DOHH2 (cell line): ENCODE results near the gene RAMP2.

Experiments
- H3F3A ChIP-seq: fragments of 200-600 bp; sonication (generic), shearing (Covaris generic); 2 replicates; pipeline ENCODE4 v1.6.0; 2016; ENCODE audit warnings: antibody characterized with exemption, mild to moderate bottlenecking; ENCODE audit not compliant: control insufficient read depth, insufficient read depth
- H3K27ac ChIP-seq: fragments of 200-600 bp; sonication (generic); 2 replicates; pipeline ENCODE4 v1.5.1; 2014; ENCODE audit warnings: low read depth, mild to moderate bottlenecking, low read length, moderate library complexity
- H3K27me3 ChIP-seq: fragments of 200-600 bp; sonication (generic); 2 replicates; pipeline ENCODE4 v1.6.1; 2014; ENCODE audit warnings: mild to moderate bottlenecking, low read length, mixed read lengths; ENCODE audit not compliant: control insufficient read depth
- H3K36me3 ChIP-seq: fragments of 200-600 bp; sonication (generic); 2 replicates; pipeline ENCODE4 v1.6.1; 2014; ENCODE audit warnings: mild to moderate bottlenecking, low read length, moderate library complexity, mixed read lengths; ENCODE audit not compliant: control insufficient read depth
- H3K4me1 ChIP-seq: fragments of 200-600 bp; sonication (generic); 2 replicates; pipeline ENCODE4 v1.6.1; 2014; ENCODE audit warnings: mild to moderate bottlenecking, low read length, mixed read lengths; ENCODE audit not compliant: control insufficient read depth
- H3K4me2 ChIP-seq: fragments of 200-600 bp; sonication (generic); 2 replicates; pipeline ENCODE4 v1.6.0; 2014; ENCODE audit warnings: mild to moderate bottlenecking, low read length, moderate library complexity
- H3K4me3 ChIP-seq: fragments of 200-600 bp; sonication (generic); 2 replicates; pipeline ENCODE4 v1.5.1; 2014; ENCODE audit warnings: mild to moderate bottlenecking, low read length, mixed read lengths
- H3K79me2 ChIP-seq: fragments of 200-600 bp; sonication (generic); 2 replicates; pipeline ENCODE4 v1.6.1; 2014; ENCODE audit warnings: mild to moderate bottlenecking, low read length, mixed read lengths; ENCODE audit not compliant: control insufficient read depth
- H3K9me2 ChIP-seq: fragments of 200-600 bp; sonication (generic); replicated peaks from 2 replicates; pipeline ENCODE4 v1.6.1; 2014; ENCODE audit warnings: mild to moderate bottlenecking, low read length, mixed read lengths; ENCODE audit not compliant: control insufficient read depth
- H3K9me3 ChIP-seq: fragments of 200-600 bp; sonication (generic); 2 replicates; pipeline ENCODE4 v1.6.1; 2014; ENCODE audit warnings: antibody characterized with exemption, low read length, mixed read lengths; ENCODE audit not compliant: control insufficient read depth, insufficient read depth
- H4K20me1 ChIP-seq: fragments of 200-600 bp; sonication (generic); 2 replicates; pipeline ENCODE4 v1.6.0; 2014; ENCODE audit warnings: low read depth, mild to moderate bottlenecking, antibody characterized with exemption, low read length, moderate library complexity; ENCODE audit not compliant: control insufficient read depth, insufficient read depth
- EZH2phosphoT487 ChIP-seq: fragments of 200-600 bp; sonication (generic); IDR thresholded peaks from 2 replicates; pipeline ENCODE4 v1.6.1; 2017; ENCODE audit warnings: borderline replicate concordance, mild to moderate bottlenecking, antibody characterized with exemption, low read length, moderate library complexity, mixed read lengths
- TF ChIP-seq, protein P1 (sequence below): fragments of 200-600 bp; sonication (generic); IDR thresholded peaks from one replicate; pipeline ENCODE4 v1.5.1; 2014; ENCODE audit warnings: antibody characterized with exemption, mild to moderate bottlenecking, low read depth, low read length; ENCODE audit not compliant: poor library complexity, severe bottlenecking

The RAMP2 gene

DNA sequence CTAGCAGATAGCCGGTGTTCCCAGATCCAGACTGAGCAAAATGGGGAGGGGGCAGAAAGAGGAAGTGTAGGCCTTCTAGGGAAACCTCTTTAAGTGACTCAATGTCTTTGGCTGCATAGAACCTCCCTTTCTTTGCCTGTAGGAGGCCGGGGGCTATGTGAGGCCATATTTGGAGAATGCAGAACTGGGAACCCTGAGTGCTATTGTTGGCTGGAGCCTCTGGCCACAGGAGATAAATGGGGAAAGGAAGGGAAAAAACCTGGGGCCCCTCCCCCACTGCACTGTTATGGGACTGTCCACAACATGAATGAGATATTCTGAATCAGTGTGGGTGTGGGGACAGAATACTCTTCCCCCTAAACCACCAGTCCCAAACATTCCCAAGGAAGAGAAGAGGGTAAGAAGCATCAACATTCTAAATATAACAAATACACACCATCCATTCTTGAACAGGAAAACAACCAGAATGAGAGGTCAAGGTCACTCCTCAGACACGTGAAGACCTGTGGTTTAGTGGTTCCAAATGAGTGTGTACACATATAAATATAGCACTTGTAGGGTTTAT, 14.6 kb downstream of the RAMP2 start:
- H4K20me1 ChIP-seq = no peaks in the 10 kb centered on the region
- H3K4me3 ChIP-seq = no peak overlapping the region
- H3K4me2 ChIP-seq = no peak overlapping the region
- H3K27ac ChIP-seq = no peak overlapping the region
- no peaks in the 10 kb centered on the region for H3K9me3 ChIP-seq
- H3K27me3 ChIP-seq = peaks cover under 1% of the 10 kb centered on the region
- H3K36me3 ChIP-seq = peaks cover 38% of the 10 kb centered on the region
- H3K4me1 ChIP-seq = peaks cover 14% of the 10 kb centered on the region
- no peaks in the 10 kb centered on the region; the same call in 1 of the 2 replicates for H3F3A ChIP-seq
- TF ChIP-seq EZH2phosphoT487 = no peak
- TF ChIP-seq, protein P1, sequence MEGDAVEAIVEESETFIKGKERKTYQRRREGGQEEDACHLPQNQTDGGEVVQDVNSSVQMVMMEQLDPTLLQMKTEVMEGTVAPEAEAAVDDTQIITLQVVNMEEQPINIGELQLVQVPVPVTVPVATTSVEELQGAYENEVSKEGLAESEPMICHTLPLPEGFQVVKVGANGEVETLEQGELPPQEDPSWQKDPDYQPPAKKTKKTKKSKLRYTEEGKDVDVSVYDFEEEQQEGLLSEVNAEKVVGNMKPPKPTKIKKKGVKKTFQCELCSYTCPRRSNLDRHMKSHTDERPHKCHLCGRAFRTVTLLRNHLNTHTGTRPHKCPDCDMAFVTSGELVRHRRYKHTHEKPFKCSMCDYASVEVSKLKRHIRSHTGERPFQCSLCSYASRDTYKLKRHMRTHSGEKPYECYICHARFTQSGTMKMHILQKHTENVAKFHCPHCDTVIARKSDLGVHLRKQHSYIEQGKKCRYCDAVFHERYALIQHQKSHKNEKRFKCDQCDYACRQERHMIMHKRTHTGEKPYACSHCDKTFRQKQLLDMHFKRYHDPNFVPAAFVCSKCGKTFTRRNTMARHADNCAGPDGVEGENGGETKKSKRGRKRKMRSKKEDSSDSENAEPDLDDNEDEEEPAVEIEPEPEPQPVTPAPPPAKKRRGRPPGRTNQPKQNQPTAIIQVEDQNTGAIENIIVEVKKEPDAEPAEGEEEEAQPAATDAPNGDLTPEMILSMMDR = no peak
- peaks cover 14% of the 10 kb centered on the region for H3K79me2 ChIP-seq
- H3K9me2 ChIP-seq = no peaks in the 10 kb centered on the region

DNA sequence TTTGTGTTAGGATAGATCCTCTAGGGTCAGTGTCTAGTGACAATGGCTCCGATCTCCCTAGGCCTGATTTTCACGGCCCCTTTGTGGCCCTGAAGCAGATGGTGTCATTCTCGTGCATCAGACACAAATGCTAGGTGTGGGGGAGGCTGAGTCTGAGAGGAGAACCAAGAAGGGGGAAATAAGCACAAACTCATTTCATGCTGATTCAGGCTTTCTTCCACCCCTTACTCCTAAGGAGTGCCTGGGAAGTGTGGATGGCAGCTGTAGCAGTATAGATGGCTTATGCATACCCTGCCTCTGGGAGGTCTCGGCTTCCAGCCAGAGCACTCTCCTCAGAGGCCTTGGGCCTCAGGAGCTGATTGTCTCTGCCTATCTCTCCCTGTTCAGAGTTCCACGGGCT, 17.5 kb downstream of the RAMP2 start:
- Histone ChIP-seq H3F3A (no peaks in the 10 kb centered on the region; the same call in 1 of the 2 replicates), H3K27me3 (peaks cover 30% of the 10 kb centered on the region), H3K27ac (no peak overlapping the region), H3K4me2 (no peak overlapping the region), H3K36me3 (peaks cover 36% of the 10 kb centered on the region), H3K9me2 (no peaks in the 10 kb centered on the region), H3K79me2 (peaks cover 11% of the 10 kb centered on the region), H3K9me3 (no peaks in the 10 kb centered on the region), H4K20me1 (no peaks in the 10 kb centered on the region), H3K4me1 (peaks cover 8% of the 10 kb centered on the region), H3K4me3 (no peak overlapping the region)
- TF ChIP-seq, protein P1 = no peak
- TF ChIP-seq EZH2phosphoT487 = no peak

DNA sequence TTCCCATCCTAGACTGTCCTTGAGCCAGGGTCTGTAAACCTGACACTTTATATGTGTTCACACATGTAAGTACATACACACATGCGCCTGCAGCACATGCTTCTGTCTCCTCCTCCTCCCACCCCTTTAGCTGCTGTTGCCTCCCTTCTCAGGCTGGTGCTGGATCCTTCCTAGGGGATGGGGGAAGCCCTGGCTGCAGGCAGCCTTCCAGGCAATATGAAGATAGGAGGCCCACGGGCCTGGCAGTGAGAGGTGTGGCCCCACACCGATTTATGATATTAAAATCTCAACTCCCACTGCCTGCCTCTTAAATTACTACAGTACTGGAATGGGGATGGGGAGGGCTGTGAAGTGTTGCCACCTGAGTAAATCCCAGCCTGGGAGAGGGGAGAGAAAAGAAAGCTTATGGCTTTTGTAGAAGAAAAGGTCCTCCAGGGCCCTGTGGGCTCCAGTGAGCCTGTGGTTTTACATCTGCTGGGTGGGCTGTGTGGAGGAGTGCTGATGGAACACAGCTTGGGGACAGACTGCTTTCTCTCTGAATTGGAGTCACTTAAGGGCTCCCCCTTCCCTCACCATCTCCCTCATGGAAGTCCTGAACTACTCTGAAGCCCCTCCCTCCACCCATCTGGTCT, 18.4 kb downstream of the RAMP2 start:
- Histone ChIP-seq H3K79me2 (peaks cover 2% of the 10 kb centered on the region), H3K9me2 (no peaks in the 10 kb centered on the region), H3K36me3 (peaks cover 34% of the 10 kb centered on the region), H3K9me3 (no peaks in the 10 kb centered on the region), H3K4me3 (no peak overlapping the region), H3K27me3 (peaks cover 36% of the 10 kb centered on the region), H3K4me1 (peaks cover 1% of the 10 kb centered on the region), H3K4me2 (no peak overlapping the region), H3K27ac (no peak overlapping the region), H4K20me1 (no peaks in the 10 kb centered on the region), H3F3A (no peaks in the 10 kb centered on the region; the same call in 1 of the 2 replicates)
- TF ChIP-seq, protein P1 = no peak
- TF ChIP-seq EZH2phosphoT487 = no peak
